Adrenal gland (tissue), 12 donors: ENCODE data around the gene STRN4. TPM values are rescaled to one million over a fixed set of nuclear protein-coding genes. Genes with fewer than 3 reads are reported as not detected.

Experiments used
- DNase-seq, 7 donors: peaks; one replicate each; pipeline ENCODE4 v3.0.0-alpha.2; 2019 to 2020
- H3K27ac ChIP-seq, 5 donors: fragments of 200-600 bp; sonication (generic) in 4 of 5; 1 replicate in 3 of 5; 2 replicates in 2 of 5; pipeline versions ENCODE4 v1.5.1 to v1.8.0; 2016 to 2020; ENCODE audit warnings: mild to moderate bottlenecking in 1 of 5
- H3K27me3 ChIP-seq: fragments of 200-600 bp; 2 replicates; pipeline ENCODE4 v1.8.0; 2021
- H3K36me3 ChIP-seq, 2 donors: fragments of 200-600 bp; replicated peaks in 1 of 2; 1 replicate in 1 of 2; 2 replicates in 1 of 2; pipeline versions ENCODE4 v1.5.1 to v1.8.0; 2018 to 2022
- H3K4me1 ChIP-seq, 2 donors: fragments of 200-600 bp; replicated peaks in 1 of 2; 1 replicate in 1 of 2; 2 replicates in 1 of 2; pipeline versions ENCODE4 v1.5.1 to v1.8.0; 2018 to 2021
- H3K4me3 ChIP-seq, 4 donors: fragments of 200-600 bp; sonication (generic) in 3 of 4; one replicate each; pipeline ENCODE4 v1.5.1; 2016 to 2018
- H3K9me3 ChIP-seq, 3 donors: fragments of 200-600 bp; sonication (generic) in 1 of 3; replicated peaks in 1 of 3; 1 replicate in 2 of 3; 2 replicates in 1 of 3; pipeline versions ENCODE4 v1.5.1 to v1.8.0; 2016 to 2021
- CTCF ChIP-seq, 6 experiments: fragments of 450-650 bp in 4 of 6; fragments of 200-600 bp in 2 of 6; sonication (generic) in 1 of 6; IDR thresholded peaks; 1 replicate in 5 of 6; 2 replicates in 1 of 6; pipeline versions ENCODE4 v1.5.1 to v1.8.0; 2016 to 2021; ENCODE audit warnings: antibody characterized with exemption in 6 of 6, mild to moderate bottlenecking in 2 of 6, moderate library complexity in 1 of 6
- POLR2A ChIP-seq, 2 donors: fragments of 450-650 bp; IDR thresholded peaks; one replicate each; pipeline ENCODE4 v1.6.1; 2017; ENCODE audit warnings: antibody characterized with exemption in 2 of 2, mild to moderate bottlenecking in 2 of 2, moderate library complexity in 1 of 2
- WGBS, 4 donors: extraction: QIAGEN DNeasy Blood & Tissue Kit in 2 of 4; methylation state at CpG; one replicate each; pipeline versions ENCODE4 v1.1.5 to v1.1.7; 2013 to 2017; 5-methylcytosine and 5-hydroxymethylcytosine counted together
- intact Hi-C, 2 donors: fragments of 100-400 bp; cut with DNase I; formaldehyde crosslinking; loops; one replicate each; pipeline versions ENCODE4 v1.14.1 to v1.15.0; 2022 to 2023
- polyA plus RNA-seq, 3 donors: library from polyadenylated mRNA; stranded (reverse); fragments of 200-250 nt in 2 of 3; fragments of 350-450 nt in 1 of 3; fragmentation: Illumina TruSeq in 1 of 3; extraction: RNeasy Lipid Tissue Mini Kit (QIAGEN cat#74804) in 1 of 3; gene quantifications; one replicate each; pipeline ENCODE4 v1.2.3, GENCODE V29; 2013 to 2014
- total RNA-seq, 9 donors: library from RNA; depleted of rRNA in 4 of 9; stranded (reverse); fragments of >200 nt in 4 of 9; fragments of 120-200 nt in 1 of 9; fragmentation: NEBNext Ultra II Directional in 1 of 9; extraction: Animal tissue kit (Norgen Biotek cat#: 25700) in 1 of 9; gene quantifications; one replicate each; pipeline versions ENCODE4 v1.1.0 to v1.2.4, GENCODE V29; 2013 to 2023
- donor health status: healthy with polysubstance abuse.
- donor health status: Bipolar disorder and iron deficiency.
- donor health status: DM: yes; HTN: yes; CAD: no.
- donor health status: DM: no; HTN: no; CAD: no.
- donor health status: DM: no; HTN: no; CAD: no.
- donor health status: DM: yes; HTN: yes; CAD: no.

STRN4 gene
- total and polyA plus RNA-seq, 12 donors: 22.3 to 92.8 (median 65.8) TPM

GRCh38 chr19:46727757-46728156 is 18.5 kb downstream of the STRN4 start:
- no peak for DNase-seq
- H3K36me3 ChIP-seq: peaks cover 0 to 85% of the 10 kb centered on the region in 2 donors
- H3K9me3 ChIP-seq: no peaks in the 10 kb centered on the region
- H3K4me3 ChIP-seq: no peak overlapping the region
- H3K4me1 ChIP-seq: peaks cover 15 to 50% of the 10 kb centered on the region in 2 donors
- TF ChIP-seq CTCF (IDR thresholded peaks at IDR 0.05): no peak
- TF ChIP-seq POLR2A (IDR thresholded peaks at IDR 0.05): no peak
- H3K27ac ChIP-seq: peak overlapping the region in 2 of 5 donors; percentile 63 to 73
- intact Hi-C loops: no loop called here
- H3K27me3 ChIP-seq: no peaks in the 10 kb centered on the region
- 66 to 84% (median 74%) methylated on average over 3 to 11 of the region's 11 CpGs for WGBS, 4 donors

GRCh38 chr19:46726971-46727501 is 19.2 kb downstream of the STRN4 start:
- intact Hi-C loops: no loop called here
- peak in 1 of 7 donors; percentile 10 for DNase-seq
- H3K4me3 ChIP-seq: no peak overlapping the region
- no peak for TF ChIP-seq CTCF (IDR thresholded peaks at IDR 0.05)
- TF ChIP-seq POLR2A (IDR thresholded peaks at IDR 0.05): no peak
- H3K27me3 ChIP-seq: no peaks in the 10 kb centered on the region
- 45 to 75% (median 66%) methylated on average over 8 to 14 of the region's 14 CpGs for WGBS, 4 donors
- peaks cover 0 to 85% of the 10 kb centered on the region in 2 donors for H3K36me3 ChIP-seq
- H3K9me3 ChIP-seq: no peaks in the 10 kb centered on the region
- H3K4me1 ChIP-seq: peaks cover 15 to 44% of the 10 kb centered on the region in 2 donors
- H3K27ac ChIP-seq: peak overlapping the region in 2 of 5 donors; percentile 63 to 73

GRCh38 chr19:46726551-46726950 is 19.7 kb downstream of the STRN4 start:
- Histone ChIP-seq H3K27me3 (no peaks in the 10 kb centered on the region), H3K27ac (peak overlapping the region in 2 of 5 donors; percentile 17 to 73), H3K9me3 (no peaks in the 10 kb centered on the region), H3K4me1 (peaks cover 11 to 39% of the 10 kb centered on the region in 2 donors), H3K4me3 (no peak overlapping the region), H3K36me3 (peaks cover 0 to 90% of the 10 kb centered on the region in 2 donors)
- no peak for TF ChIP-seq POLR2A (IDR thresholded peaks at IDR 0.05)
- TF ChIP-seq CTCF (IDR thresholded peaks at IDR 0.05): no peak
- DNase-seq: no peak
- WGBS, 4 donors: 74 to 88% (median 83%) methylated on average over 6 to 10 of the region's 10 CpGs
- intact Hi-C loops: no loop called here

GRCh38 chr19:46725859-46726393 is 20.3 kb downstream of the STRN4 start:
- TF ChIP-seq POLR2A (IDR thresholded peaks at IDR 0.05) (no peak), CTCF (IDR thresholded peaks at IDR 0.05) (no peak)
- no peaks in the 10 kb centered on the region for H3K27me3 ChIP-seq
- 69 to 84% (median 75%) methylated on average over 9 of the region's 9 CpGs for WGBS, 4 donors
- H3K4me1 ChIP-seq: peaks cover 7 to 33% of the 10 kb centered on the region in 2 donors
- H3K36me3 ChIP-seq: peaks cover 0 to 95% of the 10 kb centered on the region in 2 donors
- no peak for DNase-seq
- no peak overlapping the region for H3K4me3 ChIP-seq
- no peaks in the 10 kb centered on the region for H3K9me3 ChIP-seq
- intact Hi-C loops: no loop called here
- H3K27ac ChIP-seq: peak overlapping the region in 1 of 5 donors; percentile 17
